ENCODE data around the gene PRXL2B.
"Not testable (repeated sequence)": the region's sequence is repeated elsewhere in the genome, so short reads cannot be mapped to it uniquely, and the experiment has no call there.

The PRXL2B gene

DNA sequence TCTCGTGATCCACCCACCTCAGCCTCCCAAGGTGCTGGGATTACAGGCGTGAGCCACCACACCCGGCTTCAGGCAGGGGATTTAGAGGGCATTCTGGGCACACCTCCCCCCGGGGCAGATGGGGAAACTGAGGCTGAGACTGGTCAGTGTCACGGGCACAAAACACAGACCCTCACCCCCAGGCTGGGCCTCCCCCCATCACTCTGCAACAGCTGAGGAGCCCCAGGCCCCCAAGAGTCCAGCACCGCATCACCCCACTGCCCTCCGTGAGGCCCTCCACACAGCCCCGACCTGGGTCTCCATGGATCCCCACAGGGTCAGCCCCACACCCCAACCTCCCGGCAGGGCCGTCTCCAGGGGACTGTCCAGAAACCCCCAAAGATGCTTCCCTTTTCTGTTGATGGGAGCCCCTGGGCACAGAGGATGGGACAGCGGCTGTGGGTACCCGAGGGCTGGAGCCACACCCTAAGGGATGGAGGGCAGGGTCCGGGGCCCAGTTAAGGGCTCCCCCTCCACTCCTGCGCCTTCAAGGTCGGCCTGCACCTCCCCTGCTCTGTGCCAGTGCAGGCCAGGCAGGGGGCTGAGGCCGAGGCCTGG is 19.4 kb upstream of the PRXL2B start:
- Histone ChIP-seq H3K36me3 (replicated peaks; ENCODE audit: insufficient read depth, low read length) (no peaks in the 10 kb centered on the region), H3K4me1 (ENCODE audit: low read length) (no peaks in the 10 kb centered on the region), H3K27ac (ENCODE audit: low read length) (no peak overlapping the region), H3K9me3 (replicated peaks; ENCODE audit: insufficient read depth, low read length) (no peaks in the 10 kb centered on the region), H3K4me3 (ENCODE audit: low read length) (no peak overlapping the region), H3K9me2 (replicated peaks; ENCODE audit: insufficient read depth, low read length) (no peaks in the 10 kb centered on the region), H2AFZ (ENCODE audit: low read length) (no peak overlapping the region), H3F3A (ENCODE audit: insufficient read depth, low read length) (no peaks in the 10 kb centered on the region), H3K9ac (ENCODE audit: low read length) (no peak overlapping the region), H3K27me3 (replicated peaks; ENCODE audit: insufficient read depth, low read length) (peaks cover 48% of the 10 kb centered on the region), H3K4me2 (ENCODE audit: low read depth, low read length) (no peak overlapping the region), H4K20me1 (ENCODE audit: insufficient read depth, low read length) (no peaks in the 10 kb centered on the region), H3K79me2 (ENCODE audit: low read length) (no peaks in the 10 kb centered on the region)
- DNase-seq = no peak
- TF ChIP-seq, protein P1, sequence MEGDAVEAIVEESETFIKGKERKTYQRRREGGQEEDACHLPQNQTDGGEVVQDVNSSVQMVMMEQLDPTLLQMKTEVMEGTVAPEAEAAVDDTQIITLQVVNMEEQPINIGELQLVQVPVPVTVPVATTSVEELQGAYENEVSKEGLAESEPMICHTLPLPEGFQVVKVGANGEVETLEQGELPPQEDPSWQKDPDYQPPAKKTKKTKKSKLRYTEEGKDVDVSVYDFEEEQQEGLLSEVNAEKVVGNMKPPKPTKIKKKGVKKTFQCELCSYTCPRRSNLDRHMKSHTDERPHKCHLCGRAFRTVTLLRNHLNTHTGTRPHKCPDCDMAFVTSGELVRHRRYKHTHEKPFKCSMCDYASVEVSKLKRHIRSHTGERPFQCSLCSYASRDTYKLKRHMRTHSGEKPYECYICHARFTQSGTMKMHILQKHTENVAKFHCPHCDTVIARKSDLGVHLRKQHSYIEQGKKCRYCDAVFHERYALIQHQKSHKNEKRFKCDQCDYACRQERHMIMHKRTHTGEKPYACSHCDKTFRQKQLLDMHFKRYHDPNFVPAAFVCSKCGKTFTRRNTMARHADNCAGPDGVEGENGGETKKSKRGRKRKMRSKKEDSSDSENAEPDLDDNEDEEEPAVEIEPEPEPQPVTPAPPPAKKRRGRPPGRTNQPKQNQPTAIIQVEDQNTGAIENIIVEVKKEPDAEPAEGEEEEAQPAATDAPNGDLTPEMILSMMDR (IDR thresholded peaks at IDR 0.05; ENCODE audit: low read length) = no peak
- TF ChIP-seq EZH2 (optimal IDR thresholded peaks at IDR 0.05; ENCODE audit: low read depth, low read length) (no peak), EZH2phosphoT487 (IDR thresholded peaks at IDR 0.05; ENCODE audit: low read length) (no peak)

DNA sequence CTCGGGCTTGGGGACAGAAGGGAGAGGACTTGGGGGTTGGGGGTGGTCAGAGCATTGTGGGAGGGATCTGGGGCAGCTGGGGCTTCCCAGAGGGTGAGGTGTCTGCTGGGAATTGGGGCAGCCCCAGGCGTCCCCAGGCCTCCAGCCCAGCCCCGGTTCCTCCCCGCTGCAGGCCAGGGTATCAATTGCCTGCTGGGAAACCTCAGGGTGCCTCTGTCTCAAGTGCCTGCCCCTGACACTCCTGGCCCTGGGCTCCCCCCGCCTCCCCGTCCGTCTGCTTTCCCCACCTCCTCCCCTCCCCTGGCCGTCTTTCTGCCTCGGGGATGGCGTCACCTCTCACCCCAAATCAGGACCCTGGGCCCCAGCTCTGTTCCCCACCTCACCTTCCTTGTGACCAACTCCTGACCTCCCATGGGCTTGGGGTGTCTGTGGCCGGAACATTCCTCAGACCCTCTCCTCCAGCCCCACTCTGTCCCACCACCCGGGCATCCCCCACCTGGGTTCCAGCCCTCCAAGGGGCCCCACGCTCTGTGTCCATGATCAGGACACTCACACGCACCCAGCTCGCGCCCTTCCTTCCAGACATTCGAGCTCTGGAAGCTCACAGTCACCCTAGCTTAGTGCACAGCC is 18.3 kb upstream of the PRXL2B start:
- not testable (repeated sequence) for H3K36me3 ChIP-seq (replicated peaks; ENCODE audit: insufficient read depth, low read length); H3K9me2 ChIP-seq (replicated peaks; ENCODE audit: insufficient read depth, low read length); H3K9me3 ChIP-seq (replicated peaks; ENCODE audit: insufficient read depth, low read length); H3K9ac ChIP-seq (ENCODE audit: low read length); H3F3A ChIP-seq (ENCODE audit: insufficient read depth, low read length); H3K79me2 ChIP-seq (ENCODE audit: low read length); H2AFZ ChIP-seq (ENCODE audit: low read length); H4K20me1 ChIP-seq (ENCODE audit: insufficient read depth, low read length); H3K27ac ChIP-seq (ENCODE audit: low read length); H3K4me1 ChIP-seq (ENCODE audit: low read length); H3K4me2 ChIP-seq (ENCODE audit: low read depth, low read length); DNase-seq; H3K4me3 ChIP-seq (ENCODE audit: low read length)
- peaks cover 59% of the 10 kb centered on the region for H3K27me3 ChIP-seq (replicated peaks; ENCODE audit: insufficient read depth, low read length)

DNA sequence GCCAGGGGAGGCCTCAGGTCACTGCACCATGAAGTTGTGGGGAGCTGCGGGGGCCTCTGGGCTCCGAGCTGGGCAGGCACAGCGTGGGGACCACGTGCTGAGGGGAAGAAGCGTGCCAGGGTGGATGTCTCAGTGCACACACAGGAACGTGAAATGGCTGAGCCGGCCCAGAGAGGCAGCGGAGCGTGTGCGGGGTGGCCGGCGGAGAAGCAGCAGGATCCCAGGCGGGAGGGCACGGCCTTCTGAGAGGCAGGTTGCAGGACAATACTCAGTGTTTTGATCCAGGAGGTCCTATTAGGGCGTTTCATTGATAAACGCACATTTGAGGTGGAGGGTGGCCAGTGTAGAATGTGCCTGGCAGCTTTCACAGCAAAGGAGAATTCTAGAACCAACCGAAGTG is 17.5 kb upstream of the PRXL2B start:
- H4K20me1 ChIP-seq (ENCODE audit: insufficient read depth, low read length) = no peaks in the 10 kb centered on the region
- H3K9me3 ChIP-seq (replicated peaks; ENCODE audit: insufficient read depth, low read length) = no peaks in the 10 kb centered on the region
- no peaks in the 10 kb centered on the region for H3K4me1 ChIP-seq (ENCODE audit: low read length)
- no peak for DNase-seq
- no peak overlapping the region for H3K4me2 ChIP-seq (ENCODE audit: low read depth, low read length)
- no peak overlapping the region for H3K9ac ChIP-seq (ENCODE audit: low read length)
- no peaks in the 10 kb centered on the region for H3K9me2 ChIP-seq (replicated peaks; ENCODE audit: insufficient read depth, low read length)
- H3K27me3 ChIP-seq (replicated peaks; ENCODE audit: insufficient read depth, low read length) = peaks cover 67% of the 10 kb centered on the region
- no peak overlapping the region for H3K4me3 ChIP-seq (ENCODE audit: low read length)
- no peaks in the 10 kb centered on the region for H3F3A ChIP-seq (ENCODE audit: insufficient read depth, low read length)
- no peaks in the 10 kb centered on the region for H3K79me2 ChIP-seq (ENCODE audit: low read length)
- H2AFZ ChIP-seq (ENCODE audit: low read length) = no peak overlapping the region
- no peak for TF ChIP-seq EZH2phosphoT487 (IDR thresholded peaks at IDR 0.05; ENCODE audit: low read length)
- TF ChIP-seq EZH2 (optimal IDR thresholded peaks at IDR 0.05; ENCODE audit: low read depth, low read length) = no peak
- H3K27ac ChIP-seq (ENCODE audit: low read length) = no peak overlapping the region
- H3K36me3 ChIP-seq (replicated peaks; ENCODE audit: insufficient read depth, low read length) = no peaks in the 10 kb centered on the region

DNA sequence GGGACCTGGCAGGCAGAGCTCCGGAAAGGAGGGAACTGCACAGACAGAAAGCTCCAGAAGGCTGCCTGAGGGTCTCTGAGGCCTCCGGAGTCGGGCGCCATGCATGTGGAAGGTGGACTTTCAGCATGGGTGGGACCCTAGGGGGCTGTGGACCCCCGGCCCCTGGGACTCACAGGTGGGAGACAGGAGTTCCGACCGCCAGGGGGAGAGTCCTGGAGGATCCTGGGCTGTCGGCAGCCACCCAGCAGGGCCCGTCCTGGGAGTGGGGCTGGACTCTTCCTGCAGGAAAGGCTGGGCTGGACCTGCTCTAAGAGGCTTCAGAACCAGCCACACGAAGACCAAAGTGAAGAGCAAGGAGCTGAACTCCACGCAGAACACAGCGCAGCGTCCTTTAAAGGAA is 16.9 kb upstream of the PRXL2B start:
- H3K36me3 ChIP-seq (replicated peaks; ENCODE audit: insufficient read depth, low read length); H3K9ac ChIP-seq (ENCODE audit: low read length); H3F3A ChIP-seq (ENCODE audit: insufficient read depth, low read length); H2AFZ ChIP-seq (ENCODE audit: low read length); DNase-seq; H3K79me2 ChIP-seq (ENCODE audit: low read length); H3K4me1 ChIP-seq (ENCODE audit: low read length); H4K20me1 ChIP-seq (ENCODE audit: insufficient read depth, low read length); H3K9me2 ChIP-seq (replicated peaks; ENCODE audit: insufficient read depth, low read length); H3K27ac ChIP-seq (ENCODE audit: low read length); H3K4me3 ChIP-seq (ENCODE audit: low read length); H3K4me2 ChIP-seq (ENCODE audit: low read depth, low read length); H3K9me3 ChIP-seq (replicated peaks; ENCODE audit: insufficient read depth, low read length): not testable (repeated sequence)
- H3K27me3 ChIP-seq (replicated peaks; ENCODE audit: insufficient read depth, low read length) = peaks cover 73% of the 10 kb centered on the region

All from MM.1S (cell line).